ENCODE results near the gene KLK6.

DNA sequence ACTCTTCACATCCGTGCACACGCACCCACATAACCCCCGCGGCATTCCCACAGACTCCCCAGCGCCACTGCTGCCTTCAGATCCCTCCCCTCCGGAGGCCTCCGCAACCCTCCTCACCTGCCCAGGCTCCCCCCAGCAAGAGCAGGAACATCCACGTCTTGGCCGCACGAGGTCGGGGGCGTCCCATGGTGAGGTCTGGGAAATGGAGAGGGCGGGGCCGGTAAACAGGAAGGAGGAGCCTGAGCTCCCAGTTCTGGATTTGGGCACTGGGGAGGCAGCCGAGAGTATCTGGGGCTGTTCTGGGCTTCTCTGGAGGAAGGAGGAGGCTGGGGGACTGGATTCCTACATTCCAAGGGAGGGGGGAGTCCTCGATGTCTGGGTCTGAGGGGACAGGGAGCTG, 31.6 kb upstream of the KLK6 start:
- TF ChIP-seq CTCF (IDR thresholded peaks at IDR 0.05) (no peak), CHD2 (IDR thresholded peaks at IDR 0.05; ENCODE audit: low read length, partially characterized antibody) (no peak), RAD21 (conservative IDR thresholded peaks at IDR 0.05 in 1 of 2, IDR thresholded peaks at IDR 0.05 in 1 of 2) (no peak), POLR2A (IDR thresholded peaks at IDR 0.05; ENCODE audit: low read length) (no peak), REST (IDR thresholded peaks at IDR 0.05) (no peak), SREBF2 (IDR thresholded peaks at IDR 0.05) (no peak), CHD4 (IDR thresholded peaks at IDR 0.05; ENCODE audit: borderline replicate concordance) (no peak), FOSL2 (IDR thresholded peaks at IDR 0.05) (no peak), FOSL2 (CRISPR knock-in tag; IDR thresholded peaks at IDR 0.05) (no peak), HEYL (CRISPR knock-in tag; IDR thresholded peaks at IDR 0.05) (no peak), MAZ (IDR thresholded peaks at IDR 0.05; ENCODE audit: borderline replicate concordance, low read depth, low read length) (no peak), MAX (IDR thresholded peaks at IDR 0.05) (no peak), ZNF302 (CRISPR knock-in tag; IDR thresholded peaks at IDR 0.05) (no peak), BCL3 (IDR thresholded peaks at IDR 0.05) (no peak), ZFP36 (IDR thresholded peaks at IDR 0.05; ENCODE audit: borderline replicate concordance, partially characterized antibody) (no peak)
